ENCODE measurements around the gene S100PBP. TPM values are rescaled to one million over a fixed set of nuclear protein-coding genes. Genes with fewer than 3 reads are reported as not detected.

The S100PBP gene
- total RNA-seq, 1 experiment from 2014 or later = 61.1 TPM

GRCh38 chr1:32899586-32900296 lies 82.3 kb downstream of the S100PBP start:
- no TSS peak for BruUV-seq (replicated peaks)
- Mint-ChIP-seq H3K9me3 (ENCODE audit: low read depth, unreplicated experiment) (no peaks in the 10 kb centered on the region), H3K36me3 (ENCODE audit: insufficient read depth, unreplicated experiment) (peaks cover 33% of the 10 kb centered on the region), H3K27me3 (ENCODE audit: unreplicated experiment) (no peaks in the 10 kb centered on the region), H3K4me1 (ENCODE audit: low read depth, unreplicated experiment) (peaks cover 14% of the 10 kb centered on the region), H3K4me3 (ENCODE audit: low read depth, unreplicated experiment) (peak overlapping the region; percentile 81), H3K27ac (ENCODE audit: unreplicated experiment) (no peak overlapping the region)
- CTCF ChIA-PET = interaction anchor here (0.6 kb wide), 1 partner anchor 379 kb away, joined by 3 read pairs; no protein-coding TSS in a partner anchor
- TF ChIP-seq, protein P1, sequence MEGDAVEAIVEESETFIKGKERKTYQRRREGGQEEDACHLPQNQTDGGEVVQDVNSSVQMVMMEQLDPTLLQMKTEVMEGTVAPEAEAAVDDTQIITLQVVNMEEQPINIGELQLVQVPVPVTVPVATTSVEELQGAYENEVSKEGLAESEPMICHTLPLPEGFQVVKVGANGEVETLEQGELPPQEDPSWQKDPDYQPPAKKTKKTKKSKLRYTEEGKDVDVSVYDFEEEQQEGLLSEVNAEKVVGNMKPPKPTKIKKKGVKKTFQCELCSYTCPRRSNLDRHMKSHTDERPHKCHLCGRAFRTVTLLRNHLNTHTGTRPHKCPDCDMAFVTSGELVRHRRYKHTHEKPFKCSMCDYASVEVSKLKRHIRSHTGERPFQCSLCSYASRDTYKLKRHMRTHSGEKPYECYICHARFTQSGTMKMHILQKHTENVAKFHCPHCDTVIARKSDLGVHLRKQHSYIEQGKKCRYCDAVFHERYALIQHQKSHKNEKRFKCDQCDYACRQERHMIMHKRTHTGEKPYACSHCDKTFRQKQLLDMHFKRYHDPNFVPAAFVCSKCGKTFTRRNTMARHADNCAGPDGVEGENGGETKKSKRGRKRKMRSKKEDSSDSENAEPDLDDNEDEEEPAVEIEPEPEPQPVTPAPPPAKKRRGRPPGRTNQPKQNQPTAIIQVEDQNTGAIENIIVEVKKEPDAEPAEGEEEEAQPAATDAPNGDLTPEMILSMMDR (IDR thresholded peaks at IDR 0.05; ENCODE audit: unreplicated experiment) = no peak
- intact Hi-C loops (cut with micrococcal nuclease; ENCODE audit: unreplicated experiment) = no loop called here
- no peak for DNase-seq

- Mint-ChIP-seq H3K27me3 (ENCODE audit: unreplicated experiment) (no peaks in the 10 kb centered on the region), H3K9me3 (ENCODE audit: low read depth, unreplicated experiment) (no peaks in the 10 kb centered on the region), H3K36me3 (ENCODE audit: insufficient read depth, unreplicated experiment) (peaks cover 28% of the 10 kb centered on the region), H3K4me3 (ENCODE audit: low read depth, unreplicated experiment) (peak overlapping the region; percentile 81), H3K27ac (ENCODE audit: unreplicated experiment) (no peak overlapping the region), H3K4me1 (ENCODE audit: low read depth, unreplicated experiment) (peaks cover 17% of the 10 kb centered on the region)
- no TSS peak for BruUV-seq (replicated peaks)
- no peak for DNase-seq
- CTCF ChIA-PET = no interaction called here
- TF ChIP-seq, protein P1 (IDR thresholded peaks at IDR 0.05; ENCODE audit: unreplicated experiment) = no peak
- intact Hi-C loops (cut with micrococcal nuclease; ENCODE audit: unreplicated experiment) = no loop called here
Measured at GRCh38 chr1:32900371-32900955, 83.0 kb downstream of the S100PBP start.

DNA sequence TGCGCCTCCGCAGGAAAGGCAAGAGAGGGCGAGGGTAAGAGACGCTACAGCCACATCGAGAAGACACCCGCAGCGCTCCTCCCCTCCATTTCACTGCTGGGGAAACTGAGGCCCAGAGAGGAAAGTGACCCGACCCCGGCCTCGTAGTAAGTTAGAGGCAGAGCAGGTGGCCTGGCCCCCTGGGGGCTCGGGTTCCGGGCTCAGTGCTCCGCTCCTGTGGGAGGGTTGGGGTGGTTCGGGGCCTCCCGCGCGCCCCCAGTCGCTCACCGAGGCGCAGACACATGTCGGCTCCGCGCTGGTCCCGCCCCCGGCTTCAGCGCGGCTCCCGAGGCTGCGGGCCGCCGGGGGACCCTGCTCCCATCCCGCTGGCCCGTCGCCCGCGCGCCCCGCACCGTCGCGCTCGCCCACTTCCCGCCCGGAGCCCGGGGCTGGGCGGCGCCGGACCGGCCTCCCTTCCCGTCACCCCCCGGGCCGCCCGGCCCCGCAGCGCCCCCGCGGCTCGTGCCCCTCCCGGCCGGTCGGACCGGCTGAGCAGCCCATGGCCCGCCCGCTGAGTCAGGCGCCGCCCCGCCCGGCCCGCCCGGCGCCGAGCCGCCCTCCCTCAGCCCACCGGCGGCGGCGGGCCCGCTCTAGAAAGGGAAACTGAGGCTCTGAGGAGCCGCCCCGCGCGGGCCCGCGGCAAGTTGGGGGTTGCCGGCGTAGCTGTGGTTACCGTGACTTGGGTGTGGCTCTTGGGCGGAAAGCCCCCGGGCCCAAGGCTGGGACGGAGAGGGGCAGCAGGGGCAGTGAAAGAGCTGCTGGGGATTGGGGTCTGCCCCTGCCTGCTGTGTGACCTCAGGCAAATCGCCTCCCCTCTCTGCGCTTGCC lies 83.7 kb downstream of the S100PBP start, which contains the start of gene TMEM54:
TSS of gene TMEM54 (minus strand) at position 434 of the 867 bp plus-strand sequence. CDS start at position 283, 151 bp downstream.
- TF ChIP-seq, protein P1 (IDR thresholded peaks at IDR 0.05; ENCODE audit: unreplicated experiment) = no peak
- peaks cover 17% of the 10 kb centered on the region for H3K4me1 Mint-ChIP-seq (ENCODE audit: low read depth, unreplicated experiment)
- DNase-seq = peak; percentile 87
- H3K36me3 Mint-ChIP-seq (ENCODE audit: insufficient read depth, unreplicated experiment) = peaks cover 26% of the 10 kb centered on the region
- CTCF ChIA-PET = interaction anchor here (0.6 kb wide), 1 partner anchor 380 kb away, joined by 3 read pairs; no protein-coding TSS in a partner anchor
- intact Hi-C loops (cut with micrococcal nuclease; ENCODE audit: unreplicated experiment) = no loop called here
- BruUV-seq (replicated peaks) = TSS peak; percentile 63
- H3K9me3 Mint-ChIP-seq (ENCODE audit: low read depth, unreplicated experiment) = no peaks in the 10 kb centered on the region
- no peaks in the 10 kb centered on the region for H3K27me3 Mint-ChIP-seq (ENCODE audit: unreplicated experiment)
- H3K27ac Mint-ChIP-seq (ENCODE audit: unreplicated experiment) = peak within 1 kb of the TSS; percentile 79
- peak within 1 kb of the TSS; percentile 81 for H3K4me3 Mint-ChIP-seq (ENCODE audit: low read depth, unreplicated experiment)

GRCh38 chr1:32901823-32902534 lies 84.5 kb downstream of the S100PBP start:
- CTCF ChIA-PET = interaction anchor here (0.6 kb wide), 1 partner anchor 381 kb away, joined by 3 read pairs; no protein-coding TSS in a partner anchor
- Mint-ChIP-seq H3K9me3 (ENCODE audit: low read depth, unreplicated experiment) (no peaks in the 10 kb centered on the region), H3K27ac (ENCODE audit: unreplicated experiment) (peak overlapping the region; percentile 79), H3K36me3 (ENCODE audit: insufficient read depth, unreplicated experiment) (peaks cover 22% of the 10 kb centered on the region), H3K27me3 (ENCODE audit: unreplicated experiment) (no peaks in the 10 kb centered on the region), H3K4me1 (ENCODE audit: low read depth, unreplicated experiment) (peaks cover 11% of the 10 kb centered on the region), H3K4me3 (ENCODE audit: low read depth, unreplicated experiment) (peak overlapping the region; percentile 81)
- BruUV-seq (replicated peaks) = no TSS peak
- intact Hi-C loops (cut with micrococcal nuclease; ENCODE audit: unreplicated experiment) = no loop called here
- TF ChIP-seq, protein P1 (IDR thresholded peaks at IDR 0.05; ENCODE audit: unreplicated experiment) = no peak
- no peak for DNase-seq

Measured in Calu3 (cell line).